Mesodermal cell (in vitro differentiated cells): ENCODE data around the gene LPIN3.

Source experiments
- H3K27ac ChIP-seq: 2 replicates; pipeline ENCODE4 v1.7.0; 2013; ENCODE audit warnings: mild to moderate bottlenecking, low read depth, low read length, moderate library complexity; ENCODE audit not compliant: severe bottlenecking
- H3K36me3 ChIP-seq: 2 replicates; pipeline ENCODE4 v1.7.1; 2013; ENCODE audit warnings: mild to moderate bottlenecking, low read length, moderate library complexity; ENCODE audit not compliant: control insufficient read depth, insufficient read depth
- H3K4me1 ChIP-seq: one replicate; pipeline ENCODE4 v1.7.1; 2013; ENCODE audit warnings: mild to moderate bottlenecking, low read length; ENCODE audit not compliant: insufficient read depth, control insufficient read depth, poor library complexity, severe bottlenecking
- H3K4me3 ChIP-seq: 2 replicates; pipeline ENCODE4 v1.7.0; 2013; ENCODE audit warnings: low read length, control low read depth, mild to moderate bottlenecking; ENCODE audit not compliant: insufficient read depth, poor library complexity, severe bottlenecking; ENCODE audit errors: extremely low read depth
- H3K9me3 ChIP-seq: 2 replicates; pipeline ENCODE4 v1.7.1; 2013; ENCODE audit warnings: mild to moderate bottlenecking, low read length, moderate library complexity; ENCODE audit not compliant: control insufficient read depth
- WGBS, 2 experiments: methylation state at CpG; one replicate each; pipeline ENCODE4 v1.1.5; 2013; ENCODE audit warnings: missing lambda C conversion rate in 2 of 2; ENCODE audit not compliant: insufficient coverage in 2 of 2; 5-methylcytosine and 5-hydroxymethylcytosine counted together

The LPIN3 gene

GRCh38 chr20:41394931-41395666 is 54.5 kb downstream of the LPIN3 start:
- Histone ChIP-seq H3K36me3 (no peaks in the 10 kb centered on the region), H3K9me3 (no peaks in the 10 kb centered on the region), H3K4me3 (no peak overlapping the region), H3K27ac (no peak overlapping the region), H3K4me1 (peaks cover 10% of the 10 kb centered on the region)
- 96 to 98% methylated on average over 5 to 6 of the region's 9 CpGs for WGBS, 2 experiments

DNA sequence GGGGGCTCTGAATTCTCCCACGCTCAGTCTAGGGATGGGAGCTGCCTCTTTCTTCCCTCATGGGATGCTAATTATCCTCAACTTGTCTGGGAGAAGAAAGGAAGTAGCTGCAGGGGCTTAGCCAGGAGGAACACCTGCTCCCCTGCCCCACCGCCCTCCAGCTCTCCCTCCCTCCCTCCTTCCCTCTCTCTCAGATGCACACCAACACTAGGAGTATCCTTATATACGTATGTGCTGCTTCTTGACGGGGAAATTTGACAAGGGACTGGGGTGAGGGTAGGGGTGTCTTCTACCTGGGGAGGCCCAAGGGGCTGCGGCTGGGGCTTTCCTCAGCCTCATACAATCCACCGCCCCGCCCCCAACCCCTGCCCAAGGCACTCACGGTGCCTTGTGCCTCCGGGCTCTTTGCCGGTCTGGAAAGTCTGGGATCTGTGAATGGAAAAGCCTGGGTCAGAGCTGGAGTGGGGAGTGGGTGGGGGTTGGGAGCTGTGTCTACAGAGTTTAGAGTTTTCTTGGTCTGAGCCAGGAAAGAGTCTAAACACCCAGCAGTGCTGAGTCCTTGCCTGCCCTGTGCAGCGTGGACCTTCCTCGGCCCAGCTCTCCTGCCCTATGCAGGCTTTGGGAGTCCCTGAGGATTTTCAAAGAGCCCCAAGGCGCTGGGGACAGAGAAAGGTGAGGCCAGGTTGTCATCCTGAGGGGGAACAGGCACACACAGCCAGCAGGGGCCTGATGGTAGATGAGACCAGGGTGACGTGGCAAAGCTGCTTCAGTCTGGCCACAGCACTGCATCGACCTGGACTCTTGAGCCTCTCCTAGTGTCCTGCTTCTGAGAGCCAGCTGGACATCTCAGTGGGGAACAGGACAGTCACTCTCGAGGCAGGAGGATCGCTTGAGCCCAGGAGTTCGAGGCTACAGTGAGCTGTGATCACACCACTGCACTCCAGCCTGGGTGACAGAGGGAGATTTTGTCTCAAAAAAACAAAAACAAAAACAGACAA is 55.3 kb downstream of the LPIN3 start:
- Histone ChIP-seq H3K36me3 (no peaks in the 10 kb centered on the region), H3K4me1 (peaks cover 10% of the 10 kb centered on the region), H3K27ac (peak overlapping the region; percentile 45), H3K9me3 (no peaks in the 10 kb centered on the region), H3K4me3 (no peak overlapping the region)
- WGBS, 2 experiments, result 54 to 59% methylated on average over 5 to 10 of the region's 18 CpGs

DNA sequence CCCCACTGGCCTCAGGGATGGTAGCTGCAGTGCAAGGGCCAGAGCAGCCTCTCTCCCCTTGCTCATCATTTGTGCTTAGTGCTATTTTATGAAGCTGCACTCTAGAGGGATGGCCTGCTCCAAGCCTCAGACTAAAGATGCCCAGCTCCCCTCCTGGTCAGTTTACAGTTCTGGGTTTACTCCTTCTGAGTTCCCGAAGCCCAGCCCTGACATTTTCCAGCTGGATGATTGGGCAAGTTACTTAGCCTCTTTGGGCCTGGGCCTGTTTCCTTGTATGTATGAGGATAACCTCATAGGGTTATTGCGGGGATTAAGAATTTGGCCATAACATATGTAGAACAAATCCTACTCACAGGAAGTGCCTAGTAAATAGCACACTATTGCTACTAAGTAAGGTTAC is 57.8 kb downstream of the LPIN3 start:
- Histone ChIP-seq H3K4me3 (no peak overlapping the region), H3K9me3 (no peaks in the 10 kb centered on the region), H3K36me3 (peaks cover 9% of the 10 kb centered on the region), H3K4me1 (peaks cover 5% of the 10 kb centered on the region), H3K27ac (no peak overlapping the region)
- WGBS, 2 experiments, result 100% methylated on average over 1 of the region's 2 CpGs; no CpG with 5 or more reads in 1 of the 2 experiments

GRCh38 chr20:41403604-41404003 is 63.0 kb downstream of the LPIN3 start:
- Histone ChIP-seq H3K4me3 (no peak overlapping the region), H3K27ac (no peak overlapping the region), H3K4me1 (no peaks in the 10 kb centered on the region), H3K9me3 (no peaks in the 10 kb centered on the region), H3K36me3 (peaks cover 59% of the 10 kb centered on the region)
- 95 to 97% methylated on average over 11 of the region's 12 CpGs for WGBS, 2 experiments

- WGBS, 2 experiments, result 92 to 100% methylated on average over 2 to 3 of the region's 3 CpGs
- H3K27ac ChIP-seq, result no peak overlapping the region
- H3K4me3 ChIP-seq, result no peak overlapping the region
- H3K36me3 ChIP-seq, result peaks cover 76% of the 10 kb centered on the region
- H3K9me3 ChIP-seq, result no peaks in the 10 kb centered on the region
- no peaks in the 10 kb centered on the region for H3K4me1 ChIP-seq
Observed at GRCh38 chr20:41405436-41405835, 64.8 kb downstream of the LPIN3 start.

- peaks cover 85% of the 10 kb centered on the region for H3K36me3 ChIP-seq
Observed at GRCh38 chr20:41406353-41406752, 65.7 kb downstream of the LPIN3 start.

GRCh38 chr20:41406896-41407444 is 66.3 kb downstream of the LPIN3 start:
- H3K27ac ChIP-seq, result no peak overlapping the region
- H3K36me3 ChIP-seq, result peaks cover 87% of the 10 kb centered on the region
- no peak overlapping the region for H3K4me3 ChIP-seq
- H3K4me1 ChIP-seq, result no peaks in the 10 kb centered on the region
- 88 to 91% methylated on average over 2 to 6 of the region's 7 CpGs for WGBS, 2 experiments
- no peaks in the 10 kb centered on the region for H3K9me3 ChIP-seq

More at GRCh38 chr20:41406353-41406752, 65.7 kb downstream of the LPIN3 start:
- WGBS, 2 experiments, result 93 to 100% methylated on average over 5 to 7 of the region's 10 CpGs
- Histone ChIP-seq H3K4me3 (no peak overlapping the region), H3K9me3 (no peaks in the 10 kb centered on the region), H3K4me1 (no peaks in the 10 kb centered on the region), H3K27ac (no peak overlapping the region)

DNA sequence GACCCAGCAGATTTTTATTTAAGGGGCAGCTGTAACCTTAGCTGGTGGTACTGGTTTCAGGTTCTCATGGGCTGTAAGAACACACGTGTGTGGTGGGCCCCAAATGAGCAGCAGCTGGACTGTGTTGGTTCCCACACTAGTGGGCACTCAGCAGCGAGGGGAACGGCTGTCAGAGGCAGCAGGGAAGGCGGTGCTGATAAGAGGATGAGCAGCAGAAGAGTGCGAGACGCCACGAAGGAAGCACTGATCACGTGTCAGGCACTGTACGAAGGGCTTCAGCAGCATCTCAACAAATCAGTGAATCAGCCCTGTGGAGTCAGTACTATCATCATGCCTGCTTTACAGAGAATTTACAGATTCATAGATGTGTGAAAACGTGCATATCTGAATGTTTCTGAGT is 67.0 kb downstream of the LPIN3 start:
- Histone ChIP-seq H3K27ac (no peak overlapping the region), H3K4me3 (no peak overlapping the region), H3K9me3 (no peaks in the 10 kb centered on the region), H3K36me3 (peaks cover 92% of the 10 kb centered on the region), H3K4me1 (peaks cover 4% of the 10 kb centered on the region)
- WGBS, 2 experiments, result 89 to 96% methylated on average over 9 of the region's 10 CpGs

GRCh38 chr20:41408156-41408794 is 67.7 kb downstream of the LPIN3 start:
- H3K4me1 ChIP-seq, result peaks cover 7% of the 10 kb centered on the region
- WGBS, 2 experiments, result 93 to 100% methylated on average over 1 to 4 of the region's 5 CpGs
- H3K9me3 ChIP-seq, result no peaks in the 10 kb centered on the region
- H3K27ac ChIP-seq, result peak overlapping the region; percentile 10
- H3K4me3 ChIP-seq, result no peak overlapping the region
- H3K36me3 ChIP-seq, result peaks cover 96% of the 10 kb centered on the region

GRCh38 chr20:41408986-41409385 is 68.4 kb downstream of the LPIN3 start:
- Histone ChIP-seq H3K4me3 (no peak overlapping the region), H3K9me3 (no peaks in the 10 kb centered on the region), H3K36me3 (peaks cover 96% of the 10 kb centered on the region), H3K27ac (no peak overlapping the region), H3K4me1 (peaks cover 14% of the 10 kb centered on the region)
- 98% methylated on average over 9 of the region's 9 CpGs for WGBS, 2 experiments
